ENCODE measurements around the gene MIA2. TPM values are rescaled to one million over a fixed set of nuclear protein-coding genes. Genes with fewer than 3 reads are reported as not detected.

Gene MIA2
- total RNA-seq, 2 donors from 2014 or later: 43.6 to 46.8 TPM

DNA sequence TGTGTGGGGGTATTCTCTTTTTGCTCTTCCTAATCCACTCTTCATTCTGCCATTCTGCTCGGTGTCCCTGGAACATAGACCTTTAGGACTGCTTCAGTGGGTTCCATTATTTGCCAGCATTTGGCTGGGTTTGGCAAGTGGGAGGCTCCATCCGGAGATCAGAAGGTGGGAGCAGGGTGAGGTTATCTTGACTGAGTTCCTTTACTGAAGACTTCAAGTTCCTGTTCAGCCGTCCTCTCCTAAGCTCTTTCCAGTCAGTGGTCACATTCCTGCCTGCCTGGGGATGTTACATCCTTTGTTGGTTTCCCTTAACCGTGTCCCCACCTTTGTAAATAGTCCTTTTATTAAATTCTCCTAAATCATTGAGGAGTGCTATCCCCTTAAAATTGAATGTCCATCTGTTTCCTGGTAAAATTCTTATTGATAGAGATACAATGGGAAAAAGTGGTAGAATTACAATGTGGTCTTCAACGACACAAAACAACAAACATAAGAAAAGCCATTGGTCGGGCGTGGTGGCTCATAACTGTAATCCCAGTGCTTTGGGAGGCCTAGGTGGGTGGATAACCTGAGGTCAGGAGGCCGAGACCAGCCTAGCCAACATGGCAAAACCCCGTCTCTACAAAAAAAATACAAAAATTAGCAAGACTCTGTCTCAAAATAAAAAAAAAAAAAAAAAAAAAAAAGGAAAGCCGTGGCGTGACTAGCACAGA lies 5.0 kb upstream of the MIA2 start:
- no peak overlapping the region for H3K4me3 ChIP-seq
- H3K36me3 ChIP-seq (replicated peaks in 1 of 2; ENCODE audit: insufficient read depth in 1 of 2, low read depth in 2 of 2): no peaks in the 10 kb centered on the region
- 76 to 84% methylated on average over 11 of the region's 11 CpGs for WGBS, 2 donors
- no peak overlapping the region for H3K27ac ChIP-seq
- DNase-seq: no peak
- H3K27me3 ChIP-seq: no peaks in the 10 kb centered on the region
- peaks cover 10% of the 10 kb centered on the region for H3K4me1 ChIP-seq
- no peaks in the 10 kb centered on the region for H3K9me3 ChIP-seq
- intact Hi-C loops (cut with DNase I): no loop called here
- ATAC-seq: no peak
- no peak for TF ChIP-seq POLR2A (IDR thresholded peaks at IDR 0.05)
- TF ChIP-seq, protein P1, sequence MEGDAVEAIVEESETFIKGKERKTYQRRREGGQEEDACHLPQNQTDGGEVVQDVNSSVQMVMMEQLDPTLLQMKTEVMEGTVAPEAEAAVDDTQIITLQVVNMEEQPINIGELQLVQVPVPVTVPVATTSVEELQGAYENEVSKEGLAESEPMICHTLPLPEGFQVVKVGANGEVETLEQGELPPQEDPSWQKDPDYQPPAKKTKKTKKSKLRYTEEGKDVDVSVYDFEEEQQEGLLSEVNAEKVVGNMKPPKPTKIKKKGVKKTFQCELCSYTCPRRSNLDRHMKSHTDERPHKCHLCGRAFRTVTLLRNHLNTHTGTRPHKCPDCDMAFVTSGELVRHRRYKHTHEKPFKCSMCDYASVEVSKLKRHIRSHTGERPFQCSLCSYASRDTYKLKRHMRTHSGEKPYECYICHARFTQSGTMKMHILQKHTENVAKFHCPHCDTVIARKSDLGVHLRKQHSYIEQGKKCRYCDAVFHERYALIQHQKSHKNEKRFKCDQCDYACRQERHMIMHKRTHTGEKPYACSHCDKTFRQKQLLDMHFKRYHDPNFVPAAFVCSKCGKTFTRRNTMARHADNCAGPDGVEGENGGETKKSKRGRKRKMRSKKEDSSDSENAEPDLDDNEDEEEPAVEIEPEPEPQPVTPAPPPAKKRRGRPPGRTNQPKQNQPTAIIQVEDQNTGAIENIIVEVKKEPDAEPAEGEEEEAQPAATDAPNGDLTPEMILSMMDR (IDR thresholded peaks at IDR 0.05): no peak

DNA sequence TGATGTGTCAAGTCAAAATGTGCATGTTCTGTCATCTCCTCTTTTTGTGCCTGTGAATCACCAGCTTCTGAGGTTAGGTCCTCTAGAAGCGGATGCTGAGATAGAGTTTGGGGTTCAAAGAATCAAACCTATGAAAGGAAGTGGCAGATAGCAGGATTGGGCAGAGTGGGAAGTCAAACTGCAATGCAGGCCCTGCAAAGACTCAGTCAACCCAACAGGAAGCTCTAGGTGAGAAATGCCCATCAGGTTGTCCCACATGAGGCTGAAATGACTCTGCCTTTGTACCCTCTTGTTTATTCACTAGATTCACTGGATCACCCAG lies 4.5 kb upstream of the MIA2 start:
- H3K4me3 ChIP-seq: no peak overlapping the region
- no peaks in the 10 kb centered on the region for H3K36me3 ChIP-seq (replicated peaks in 1 of 2; ENCODE audit: insufficient read depth in 1 of 2, low read depth in 2 of 2)
- ATAC-seq: no peak
- H3K27ac ChIP-seq: no peak overlapping the region
- H3K27me3 ChIP-seq: no peaks in the 10 kb centered on the region
- peaks cover 10% of the 10 kb centered on the region for H3K4me1 ChIP-seq
- TF ChIP-seq, protein P1 (IDR thresholded peaks at IDR 0.05): no peak
- no peak for TF ChIP-seq POLR2A (IDR thresholded peaks at IDR 0.05)
- H3K9me3 ChIP-seq: no peaks in the 10 kb centered on the region
- 88 to 94% methylated on average over 1 of the region's 1 CpG for WGBS, 2 donors
- intact Hi-C loops (cut with DNase I): no loop called here
- DNase-seq: no peak

DNA sequence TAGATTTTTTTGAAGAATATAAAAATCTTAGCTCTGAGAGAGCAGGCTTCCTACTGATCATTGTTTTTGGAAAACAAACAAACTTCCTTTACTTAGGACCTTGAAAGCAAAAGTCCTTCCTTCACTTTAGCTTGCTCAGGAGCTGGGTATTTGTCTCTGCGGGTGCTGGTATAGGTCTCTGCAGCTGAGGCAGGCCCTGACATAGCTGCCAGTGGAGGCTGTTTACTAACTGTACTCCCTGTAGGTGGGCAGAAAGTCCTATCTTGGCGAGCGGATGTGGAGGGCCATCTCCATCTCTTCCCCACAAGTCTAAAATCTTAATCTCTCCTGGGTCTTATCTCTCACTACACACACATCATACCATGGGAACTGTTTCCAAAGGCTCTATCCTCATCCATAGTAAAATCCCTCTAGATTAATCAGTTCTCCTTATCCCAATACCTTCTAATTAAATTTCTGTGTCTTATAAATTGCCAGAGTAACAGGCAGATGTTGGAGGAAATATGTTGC lies 4.1 kb upstream of the MIA2 start:
- Histone ChIP-seq H3K36me3 (replicated peaks in 1 of 2; ENCODE audit: insufficient read depth in 1 of 2, low read depth in 2 of 2) (no peaks in the 10 kb centered on the region), H3K4me3 (no peak overlapping the region), H3K27ac (no peak overlapping the region), H3K4me1 (peaks cover 10% of the 10 kb centered on the region), H3K27me3 (no peaks in the 10 kb centered on the region), H3K9me3 (no peaks in the 10 kb centered on the region)
- WGBS, 2 donors: 68 to 71% methylated on average over 3 of the region's 3 CpGs
- intact Hi-C loops (cut with DNase I): no loop called here
- TF ChIP-seq, protein P1 (IDR thresholded peaks at IDR 0.05): no peak
- TF ChIP-seq POLR2A (IDR thresholded peaks at IDR 0.05): no peak
- ATAC-seq (no peak), DNase-seq (no peak)

DNA sequence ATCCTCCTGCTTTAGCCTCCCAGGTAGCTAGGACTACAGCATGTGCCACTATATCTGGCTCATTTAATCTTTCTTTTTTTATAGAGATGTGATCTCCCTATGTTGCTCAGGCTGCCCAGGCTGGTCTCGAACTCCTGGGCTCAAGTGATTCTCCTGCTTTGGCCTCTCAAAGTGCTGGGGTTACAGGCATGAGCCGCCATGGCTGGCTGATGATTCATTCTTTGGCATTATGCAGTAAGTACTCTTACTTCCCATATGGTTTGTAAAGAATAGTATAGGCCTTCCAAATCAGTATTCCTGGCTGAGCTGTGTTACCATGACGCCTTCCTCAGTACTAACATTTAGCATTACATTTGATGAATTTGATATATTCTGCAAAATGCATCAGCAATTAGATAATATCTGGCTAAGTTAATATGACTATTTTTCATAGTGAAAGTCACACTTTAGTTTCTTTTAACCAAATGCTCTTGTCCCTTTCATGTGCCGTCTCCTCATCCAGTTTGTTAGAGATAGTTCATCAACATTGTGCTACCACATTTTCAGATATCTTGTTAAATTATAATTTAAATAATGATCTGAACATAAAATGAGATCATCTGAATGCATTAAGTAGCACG lies 3.2 kb upstream of the MIA2 start:
- intact Hi-C loops (cut with DNase I): no loop called here
- no peak for TF ChIP-seq POLR2A (IDR thresholded peaks at IDR 0.05)
- TF ChIP-seq, protein P1 (IDR thresholded peaks at IDR 0.05): no peak
- WGBS, 2 donors: 73 to 75% methylated on average over 5 of the region's 5 CpGs
- Histone ChIP-seq H3K4me1 (peaks cover 10% of the 10 kb centered on the region), H3K36me3 (replicated peaks in 1 of 2; ENCODE audit: insufficient read depth in 1 of 2, low read depth in 2 of 2) (no peaks in the 10 kb centered on the region), H3K27me3 (no peaks in the 10 kb centered on the region), H3K4me3 (no peak overlapping the region), H3K9me3 (no peaks in the 10 kb centered on the region), H3K27ac (no peak overlapping the region)
- ATAC-seq (no peak), DNase-seq (no peak)

All from body of pancreas (tissue), 4 donors.